ENCODE data around the gene USP8. TPM values are rescaled to one million over a fixed set of nuclear protein-coding genes. Genes with fewer than 3 reads are reported as not detected.
A peak's percentile ranks its signal among the peaks of the same experiment; 100 is the strongest.
"Not testable (repeated sequence)": the region's sequence is repeated elsewhere in the genome, so short reads cannot be mapped to it uniquely, and the experiment has no call there.

USP8 gene
- total and polyA plus RNA-seq, 3 donors from 2014 or later, result 25.0 to 81.7 (median 76.6) TPM

- H3K9me3 ChIP-seq, result no peaks in the 10 kb centered on the region
- no peak for DNase-seq
- H3K36me3 ChIP-seq (ENCODE audit: low read depth, missing control alignments), result no peaks in the 10 kb centered on the region
- 93 to 95% methylated on average over 7 of the region's 7 CpGs for WGBS, 2 donors
- peaks cover 4% of the 10 kb centered on the region for H3K4me1 ChIP-seq
- TF ChIP-seq CTCF (IDR thresholded peaks at IDR 0.05) (no peak), POLR2A (IDR thresholded peaks at IDR 0.05) (no peak)
- no peak overlapping the region for H3K27ac ChIP-seq
- H3K4me3 ChIP-seq, result no peak overlapping the region
- intact Hi-C loops (cut with DNase I; ENCODE audit: low total_unique reads), result no loop called here
- H3K27me3 ChIP-seq, result no peaks in the 10 kb centered on the region
Measured at GRCh38 chr15:50503144-50503543, 78.9 kb downstream of the USP8 start.

- H3K27me3 ChIP-seq; H3K36me3 ChIP-seq (ENCODE audit: low read depth, missing control alignments); H3K4me1 ChIP-seq; H3K9me3 ChIP-seq; H3K27ac ChIP-seq; H3K4me3 ChIP-seq; DNase-seq; intact Hi-C loops (cut with DNase I; ENCODE audit: low total_unique reads): not testable (repeated sequence)
- WGBS, 2 donors, result 72 to 83% methylated on average over 2 of the region's 2 CpGs
Measured at GRCh38 chr15:50505656-50506055, 81.5 kb downstream of the USP8 start.

- H3K4me3 ChIP-seq, result no peak overlapping the region
- TF ChIP-seq POLR2A (IDR thresholded peaks at IDR 0.05) (no peak), CTCF (IDR thresholded peaks at IDR 0.05) (no peak)
- no peak overlapping the region for H3K27ac ChIP-seq
- no peaks in the 10 kb centered on the region for H3K9me3 ChIP-seq
- no peaks in the 10 kb centered on the region for H3K36me3 ChIP-seq (ENCODE audit: low read depth, missing control alignments)
- intact Hi-C loops (cut with DNase I; ENCODE audit: low total_unique reads), result no loop called here
- DNase-seq, result peak; percentile 74
- peaks cover 4% of the 10 kb centered on the region for H3K4me1 ChIP-seq
- WGBS, 2 donors, result 27 to 37% methylated on average over 8 of the region's 8 CpGs
- H3K27me3 ChIP-seq, result no peaks in the 10 kb centered on the region
Measured at GRCh38 chr15:50506121-50506520, 81.9 kb downstream of the USP8 start.

GRCh38 chr15:50513001-50513400, 88.8 kb downstream of the USP8 start:
- Histone ChIP-seq H3K27ac (no peak overlapping the region), H3K27me3 (no peaks in the 10 kb centered on the region), H3K4me3 (no peak overlapping the region), H3K4me1 (no peaks in the 10 kb centered on the region), H3K9me3 (no peaks in the 10 kb centered on the region), H3K36me3 (ENCODE audit: low read depth, missing control alignments) (no peaks in the 10 kb centered on the region)
- no peak for DNase-seq
- no peak for TF ChIP-seq POLR2A (IDR thresholded peaks at IDR 0.05)
- no peak for TF ChIP-seq CTCF (IDR thresholded peaks at IDR 0.05)
- intact Hi-C loops (cut with DNase I; ENCODE audit: low total_unique reads), result no loop called here

GRCh38 chr15:50519740-50520425, 95.7 kb downstream of the USP8 start:
- no peak for DNase-seq
- intact Hi-C loops (cut with DNase I; ENCODE audit: low total_unique reads), result no loop called here
- TF ChIP-seq CTCF (IDR thresholded peaks at IDR 0.05) (no peak), POLR2A (IDR thresholded peaks at IDR 0.05) (no peak)

More at GRCh38 chr15:50519740-50520425, 95.7 kb downstream of the USP8 start:
- Histone ChIP-seq H3K4me3 (no peak overlapping the region), H3K27me3 (no peaks in the 10 kb centered on the region), H3K27ac (no peak overlapping the region), H3K4me1 (no peaks in the 10 kb centered on the region), H3K9me3 (no peaks in the 10 kb centered on the region), H3K36me3 (ENCODE audit: low read depth, missing control alignments) (no peaks in the 10 kb centered on the region)
- 68 to 71% methylated on average over 7 of the region's 7 CpGs for WGBS, 2 donors
